DOHH2 (cell line): Measurements from ENCODE around the gene ZBTB7B.

ENCODE experiments used
- H3F3A ChIP-seq: fragments of 200-600 bp; sonication (generic), shearing (Covaris generic); 2 replicates; pipeline ENCODE4 v1.6.0; 2016; ENCODE audit warnings: antibody characterized with exemption, mild to moderate bottlenecking; ENCODE audit not compliant: control insufficient read depth, insufficient read depth
- H3K27ac ChIP-seq: fragments of 200-600 bp; sonication (generic); 2 replicates; pipeline ENCODE4 v1.5.1; 2014; ENCODE audit warnings: low read depth, mild to moderate bottlenecking, low read length, moderate library complexity
- H3K27me3 ChIP-seq: fragments of 200-600 bp; sonication (generic); 2 replicates; pipeline ENCODE4 v1.6.1; 2014; ENCODE audit warnings: mild to moderate bottlenecking, low read length, mixed read lengths; ENCODE audit not compliant: control insufficient read depth
- H3K36me3 ChIP-seq: fragments of 200-600 bp; sonication (generic); 2 replicates; pipeline ENCODE4 v1.6.1; 2014; ENCODE audit warnings: mild to moderate bottlenecking, low read length, moderate library complexity, mixed read lengths; ENCODE audit not compliant: control insufficient read depth
- H3K4me1 ChIP-seq: fragments of 200-600 bp; sonication (generic); 2 replicates; pipeline ENCODE4 v1.6.1; 2014; ENCODE audit warnings: mild to moderate bottlenecking, low read length, mixed read lengths; ENCODE audit not compliant: control insufficient read depth
- H3K4me2 ChIP-seq: fragments of 200-600 bp; sonication (generic); 2 replicates; pipeline ENCODE4 v1.6.0; 2014; ENCODE audit warnings: mild to moderate bottlenecking, low read length, moderate library complexity
- H3K4me3 ChIP-seq: fragments of 200-600 bp; sonication (generic); 2 replicates; pipeline ENCODE4 v1.5.1; 2014; ENCODE audit warnings: mild to moderate bottlenecking, low read length, mixed read lengths
- H3K79me2 ChIP-seq: fragments of 200-600 bp; sonication (generic); 2 replicates; pipeline ENCODE4 v1.6.1; 2014; ENCODE audit warnings: mild to moderate bottlenecking, low read length, mixed read lengths; ENCODE audit not compliant: control insufficient read depth
- H3K9me2 ChIP-seq: fragments of 200-600 bp; sonication (generic); replicated peaks from 2 replicates; pipeline ENCODE4 v1.6.1; 2014; ENCODE audit warnings: mild to moderate bottlenecking, low read length, mixed read lengths; ENCODE audit not compliant: control insufficient read depth
- H3K9me3 ChIP-seq: fragments of 200-600 bp; sonication (generic); 2 replicates; pipeline ENCODE4 v1.6.1; 2014; ENCODE audit warnings: antibody characterized with exemption, low read length, mixed read lengths; ENCODE audit not compliant: control insufficient read depth, insufficient read depth
- H4K20me1 ChIP-seq: fragments of 200-600 bp; sonication (generic); 2 replicates; pipeline ENCODE4 v1.6.0; 2014; ENCODE audit warnings: low read depth, mild to moderate bottlenecking, antibody characterized with exemption, low read length, moderate library complexity; ENCODE audit not compliant: control insufficient read depth, insufficient read depth
- EZH2phosphoT487 ChIP-seq: fragments of 200-600 bp; sonication (generic); IDR thresholded peaks from 2 replicates; pipeline ENCODE4 v1.6.1; 2017; ENCODE audit warnings: borderline replicate concordance, mild to moderate bottlenecking, antibody characterized with exemption, low read length, moderate library complexity, mixed read lengths
- TF ChIP-seq, protein P1 (sequence below): fragments of 200-600 bp; sonication (generic); IDR thresholded peaks from one replicate; pipeline ENCODE4 v1.5.1; 2014; ENCODE audit warnings: antibody characterized with exemption, mild to moderate bottlenecking, low read depth, low read length; ENCODE audit not compliant: poor library complexity, severe bottlenecking

Gene ZBTB7B

DNA sequence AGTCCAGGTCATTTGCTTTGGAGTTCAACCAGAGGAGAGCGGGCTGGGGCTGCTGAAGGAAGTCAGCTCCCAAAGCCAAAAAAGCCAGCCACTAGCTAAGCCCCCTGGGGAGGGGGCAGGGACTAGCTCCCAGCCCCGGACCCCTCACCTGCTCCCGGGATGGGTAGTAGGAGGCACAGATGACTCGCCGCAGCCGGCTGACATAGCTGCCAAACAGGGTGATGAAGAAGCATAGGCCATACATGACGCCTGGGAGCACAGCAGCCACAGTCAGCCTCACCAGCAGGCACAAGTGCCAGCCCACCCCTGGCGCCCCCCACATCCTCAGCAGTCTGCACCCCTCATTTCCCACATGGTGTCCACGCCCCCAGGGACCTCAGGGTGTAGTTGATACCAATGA is 23.6 kb downstream of the ZBTB7B start:
- Histone ChIP-seq H3K27me3 (peaks cover 16% of the 10 kb centered on the region), H3K4me2 (no peak overlapping the region)
- no peak for TF ChIP-seq EZH2phosphoT487
- TF ChIP-seq, protein P1, sequence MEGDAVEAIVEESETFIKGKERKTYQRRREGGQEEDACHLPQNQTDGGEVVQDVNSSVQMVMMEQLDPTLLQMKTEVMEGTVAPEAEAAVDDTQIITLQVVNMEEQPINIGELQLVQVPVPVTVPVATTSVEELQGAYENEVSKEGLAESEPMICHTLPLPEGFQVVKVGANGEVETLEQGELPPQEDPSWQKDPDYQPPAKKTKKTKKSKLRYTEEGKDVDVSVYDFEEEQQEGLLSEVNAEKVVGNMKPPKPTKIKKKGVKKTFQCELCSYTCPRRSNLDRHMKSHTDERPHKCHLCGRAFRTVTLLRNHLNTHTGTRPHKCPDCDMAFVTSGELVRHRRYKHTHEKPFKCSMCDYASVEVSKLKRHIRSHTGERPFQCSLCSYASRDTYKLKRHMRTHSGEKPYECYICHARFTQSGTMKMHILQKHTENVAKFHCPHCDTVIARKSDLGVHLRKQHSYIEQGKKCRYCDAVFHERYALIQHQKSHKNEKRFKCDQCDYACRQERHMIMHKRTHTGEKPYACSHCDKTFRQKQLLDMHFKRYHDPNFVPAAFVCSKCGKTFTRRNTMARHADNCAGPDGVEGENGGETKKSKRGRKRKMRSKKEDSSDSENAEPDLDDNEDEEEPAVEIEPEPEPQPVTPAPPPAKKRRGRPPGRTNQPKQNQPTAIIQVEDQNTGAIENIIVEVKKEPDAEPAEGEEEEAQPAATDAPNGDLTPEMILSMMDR = no peak

DNA sequence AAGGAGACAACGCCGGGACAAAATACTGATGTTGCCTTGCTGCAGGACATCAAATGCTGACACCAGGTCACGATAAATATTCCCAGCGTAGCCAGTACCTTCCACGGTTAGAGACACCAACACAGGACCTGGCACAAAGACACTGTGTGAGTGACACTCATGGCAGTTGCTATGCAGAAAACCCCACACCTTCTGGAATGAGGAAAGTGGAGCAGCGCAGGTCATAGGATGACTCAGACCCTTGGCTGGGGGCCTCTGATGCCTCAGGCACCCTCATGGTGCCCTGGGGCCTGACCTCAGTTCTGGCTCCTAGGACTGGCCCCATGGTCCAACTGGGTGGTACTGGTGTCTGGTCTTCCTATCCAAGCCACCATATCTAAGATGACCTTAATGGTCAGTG is 24.0 kb downstream of the ZBTB7B start:
- no peaks in the 10 kb centered on the region for H3K79me2 ChIP-seq
- no peaks in the 10 kb centered on the region for H4K20me1 ChIP-seq
- H3K36me3 ChIP-seq = no peaks in the 10 kb centered on the region
- no peaks in the 10 kb centered on the region for H3K9me3 ChIP-seq
- no peak for TF ChIP-seq EZH2phosphoT487
- TF ChIP-seq, protein P1 = no peak
- no peaks in the 10 kb centered on the region for H3F3A ChIP-seq
- H3K4me3 ChIP-seq = no peak overlapping the region
- H3K4me2 ChIP-seq = no peak overlapping the region
- no peaks in the 10 kb centered on the region for H3K4me1 ChIP-seq
- peaks cover 16% of the 10 kb centered on the region for H3K27me3 ChIP-seq
- no peaks in the 10 kb centered on the region for H3K9me2 ChIP-seq
- H3K27ac ChIP-seq = no peak overlapping the region

More for the DNA sequence above, 23.6 kb downstream of the ZBTB7B start:
- Histone ChIP-seq H4K20me1 (no peaks in the 10 kb centered on the region), H3K4me1 (no peaks in the 10 kb centered on the region), H3F3A (no peaks in the 10 kb centered on the region), H3K79me2 (no peaks in the 10 kb centered on the region), H3K9me2 (no peaks in the 10 kb centered on the region), H3K4me3 (no peak overlapping the region), H3K27ac (no peak overlapping the region), H3K9me3 (no peaks in the 10 kb centered on the region), H3K36me3 (no peaks in the 10 kb centered on the region)

DNA sequence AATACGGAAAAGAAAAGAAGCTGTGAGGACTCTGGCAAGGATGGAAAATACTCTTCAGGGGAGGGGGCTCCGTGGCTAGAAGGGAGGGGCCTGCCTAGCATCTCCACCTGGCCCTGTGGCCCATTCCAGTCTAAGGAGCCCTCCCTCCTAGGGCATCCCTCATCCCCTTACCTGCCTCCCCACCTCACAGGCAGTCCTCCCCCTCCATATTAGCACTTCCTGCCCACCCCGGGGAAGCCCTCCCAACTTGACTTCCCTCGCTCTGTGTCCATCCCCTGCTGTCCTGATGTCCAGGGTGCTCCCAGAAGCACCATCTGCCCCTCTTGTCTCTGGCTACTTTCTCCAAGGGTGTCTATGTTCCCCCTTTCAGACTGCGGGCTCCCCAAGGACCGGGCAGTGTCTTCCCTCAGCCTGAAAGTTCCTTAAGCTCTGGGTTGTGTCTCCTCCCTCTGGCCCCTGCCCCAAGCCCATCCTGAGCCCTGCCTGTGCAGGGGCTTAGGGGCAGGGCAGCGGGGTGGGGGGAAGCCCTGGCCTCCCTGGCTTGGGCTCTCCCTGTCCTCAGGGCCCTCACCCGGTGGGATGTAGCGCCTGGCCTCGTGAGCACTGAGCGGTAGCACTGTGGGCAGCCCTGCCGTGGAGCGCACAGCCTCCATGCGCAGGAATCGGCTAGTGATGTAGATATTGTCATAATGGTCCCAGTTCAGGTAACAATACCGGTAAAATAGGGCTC is 27.1 kb downstream of the ZBTB7B start:
- H3K36me3 ChIP-seq = no peaks in the 10 kb centered on the region
- no peaks in the 10 kb centered on the region for H3K9me3 ChIP-seq
- H4K20me1 ChIP-seq = no peaks in the 10 kb centered on the region
- no peaks in the 10 kb centered on the region for H3F3A ChIP-seq
- no peaks in the 10 kb centered on the region for H3K79me2 ChIP-seq
- TF ChIP-seq, protein P1 = no peak
- H3K9me2 ChIP-seq = no peaks in the 10 kb centered on the region
- H3K4me3 ChIP-seq = no peak overlapping the region
- H3K27me3 ChIP-seq = peaks cover 11% of the 10 kb centered on the region
- no peak overlapping the region for H3K4me2 ChIP-seq
- H3K4me1 ChIP-seq = no peaks in the 10 kb centered on the region
- no peak overlapping the region for H3K27ac ChIP-seq
